ENCODE data around the gene ITGB6. TPM values are rescaled to one million over a fixed set of nuclear protein-coding genes. Genes with fewer than 3 reads are reported as not detected.
"Not testable (repeated sequence)": the region's sequence is repeated elsewhere in the genome, so short reads cannot be mapped to it uniquely, and the experiment has no call there.

The ITGB6 gene
- total RNA-seq, 4 donors from 2014 or later = 0.81 to 2.8 (median 1.0) TPM

GRCh38 chr2:160126756-160127155 lies 73.3 kb downstream of the ITGB6 start:
- no peak overlapping the region for H3K27ac ChIP-seq
- intact Hi-C loops (cut with DNase I; ENCODE audit: low total_unique reads) (no loop called here), in situ Hi-C loops (cut with MboI; ENCODE audit: low sequenced_read_pairs in 4 of 4) (no loop called here)
- H3K4me1 ChIP-seq = peaks cover 0 to 5% of the 10 kb centered on the region in 2 donors
- no peaks in the 10 kb centered on the region for H3K27me3 ChIP-seq
- DNase-seq (no peak), ATAC-seq (no peak)
- TF ChIP-seq POLR2A (IDR thresholded peaks at IDR 0.05) = no peak
- TF ChIP-seq CTCF (IDR thresholded peaks at IDR 0.05 in 4 of 5, conservative IDR thresholded peaks at IDR 0.05 in 1 of 5) = no peak
- H3K36me3 ChIP-seq = no peaks in the 10 kb centered on the region
- no peaks in the 10 kb centered on the region for H3K9me3 ChIP-seq
- no peak overlapping the region for H3K4me3 ChIP-seq

GRCh38 chr2:160126315-160126714 lies 73.8 kb downstream of the ITGB6 start:
- TF ChIP-seq POLR2A (IDR thresholded peaks at IDR 0.05) = no peak
- no peak for TF ChIP-seq CTCF (IDR thresholded peaks at IDR 0.05 in 4 of 5, conservative IDR thresholded peaks at IDR 0.05 in 1 of 5)
- intact Hi-C loops (cut with DNase I; ENCODE audit: low total_unique reads) (no loop called here), in situ Hi-C loops (cut with MboI; ENCODE audit: low sequenced_read_pairs in 4 of 4) (no loop called here)
- DNase-seq = no peak
- Histone ChIP-seq H3K4me3 (no peak overlapping the region), H3K4me1 (peaks cover 0 to 5% of the 10 kb centered on the region in 2 donors), H3K36me3 (no peaks in the 10 kb centered on the region), H3K27me3 (no peaks in the 10 kb centered on the region), H3K27ac (no peak overlapping the region), H3K9me3 (no peaks in the 10 kb centered on the region)
- ATAC-seq = no peak

- Histone ChIP-seq H3K36me3 (no peaks in the 10 kb centered on the region), H3K27ac (no peak overlapping the region), H3K27me3 (no peaks in the 10 kb centered on the region), H3K4me3 (no peak overlapping the region), H3K9me3 (no peaks in the 10 kb centered on the region), H3K4me1 (peaks cover 0 to 5% of the 10 kb centered on the region in 2 donors)
- TF ChIP-seq CTCF (IDR thresholded peaks at IDR 0.05 in 4 of 5, conservative IDR thresholded peaks at IDR 0.05 in 1 of 5) (no peak), POLR2A (IDR thresholded peaks at IDR 0.05) (no peak)
- in situ Hi-C loops (cut with MboI; ENCODE audit: low sequenced_read_pairs in 4 of 4) = no loop called here
- intact Hi-C loops (cut with DNase I; ENCODE audit: low total_unique reads) = no loop called here
- DNase-seq = no peak
- no peak for ATAC-seq
These were observed 74.2 kb downstream of the ITGB6 start for GRCh38 chr2:160125828-160126227.

GRCh38 chr2:160125366-160125765 lies 74.7 kb downstream of the ITGB6 start:
- H3K4me1 ChIP-seq = peaks cover 0 to 5% of the 10 kb centered on the region in 2 donors
- in situ Hi-C loops (cut with MboI; ENCODE audit: low sequenced_read_pairs in 4 of 4) (no loop called here), intact Hi-C loops (cut with DNase I; ENCODE audit: low total_unique reads) (no loop called here)
- no peaks in the 10 kb centered on the region for H3K36me3 ChIP-seq
- no peak overlapping the region for H3K4me3 ChIP-seq
- H3K9me3 ChIP-seq = no peaks in the 10 kb centered on the region
- DNase-seq = no peak
- ATAC-seq = no peak
- TF ChIP-seq POLR2A (IDR thresholded peaks at IDR 0.05) (no peak), CTCF (IDR thresholded peaks at IDR 0.05 in 4 of 5, conservative IDR thresholded peaks at IDR 0.05 in 1 of 5) (no peak)
- no peaks in the 10 kb centered on the region for H3K27me3 ChIP-seq
- H3K27ac ChIP-seq = no peak overlapping the region

- no peak for DNase-seq
- in situ Hi-C loops (cut with MboI; ENCODE audit: low sequenced_read_pairs in 4 of 4) = loop anchor here in 3 of 4 donors (25.0 kb wide), 2 partner anchors 838 to 863 kb away; no protein-coding TSS in a partner anchor
- TF ChIP-seq POLR2A (IDR thresholded peaks at IDR 0.05) (no peak), CTCF (IDR thresholded peaks at IDR 0.05 in 4 of 5, conservative IDR thresholded peaks at IDR 0.05 in 1 of 5) (no peak)
These were observed 75.5 kb downstream of the ITGB6 start for GRCh38 chr2:160124571-160124970.

GRCh38 chr2:160114721-160115120 lies 85.4 kb downstream of the ITGB6 start:
- H3K27ac ChIP-seq, DNase-seq, H3K4me1 ChIP-seq, H3K9me3 ChIP-seq, H3K27me3 ChIP-seq, H3K4me3 ChIP-seq, ATAC-seq, H3K36me3 ChIP-seq: not testable (repeated sequence)
- in situ Hi-C loops (cut with MboI; ENCODE audit: low sequenced_read_pairs in 4 of 4) (loop anchor here in 3 of 4 donors (25.0 kb wide), 2 partner anchors 848 to 873 kb away; no protein-coding TSS in a partner anchor), intact Hi-C loops (cut with DNase I; ENCODE audit: low total_unique reads) (loop anchor here (10.0 kb wide), 2 partner anchors 160 to 210 kb away; no protein-coding TSS in a partner anchor)

More at GRCh38 chr2:160124571-160124970, 75.5 kb downstream of the ITGB6 start:
- ATAC-seq = no peak
- Histone ChIP-seq H3K9me3 (no peaks in the 10 kb centered on the region), H3K36me3 (no peaks in the 10 kb centered on the region), H3K4me3 (no peak overlapping the region), H3K4me1 (peaks cover 0 to 5% of the 10 kb centered on the region in 2 donors), H3K27ac (no peak overlapping the region), H3K27me3 (no peaks in the 10 kb centered on the region)
- intact Hi-C loops (cut with DNase I; ENCODE audit: low total_unique reads) = no loop called here
